Thyroid gland (tissue), 4 donors: Measurements from ENCODE around the gene KRT75.

Experiments
- CTCF ChIP-seq, 6 experiments: fragments of 200-600 bp in 3 of 6; fragments of 450-650 bp in 3 of 6; sonication (generic) in 3 of 6; IDR thresholded peaks; one replicate each; pipeline ENCODE4 v1.5.1; 2016 to 2019; ENCODE audit warnings: antibody characterized with exemption in 6 of 6, mild to moderate bottlenecking in 2 of 6, inconsistent platforms in 1 of 6, moderate library complexity in 1 of 6
- POLR2A ChIP-seq, 2 donors: fragments of 450-650 bp; IDR thresholded peaks; one replicate each; pipeline ENCODE4 v1.6.1; 2017; ENCODE audit warnings: antibody characterized with exemption in 2 of 2, mild to moderate bottlenecking in 2 of 2, moderate library complexity in 1 of 2

- TF ChIP-seq POLR2A (IDR thresholded peaks at IDR 0.05), result no peak
- TF ChIP-seq CTCF (IDR thresholded peaks at IDR 0.05), result peak in 1 of 6 experiments; percentile 24
Measured at GRCh38 chr12:52395761-52396434, 38.3 kb downstream of the KRT75 start.
